Endothelial cell of umbilical vein (primary cell): ENCODE results near the gene IRF5. TPM values are rescaled to one million over a fixed set of nuclear protein-coding genes. Genes with fewer than 3 reads are reported as not detected.

Experiments
- BruUV-seq: library from RNA; stranded (reverse); fragments of 400-500 nt; replicated peaks from 2 replicates; lab custom pipeline; 2021; lab: Mats Ljungman, UMichigan
- CTCF ChIA-PET: fragments of 300-600, 350-600 bp; sonication (Branson Sonifier 250); formaldehyde crosslinking; loops from one replicate; lab custom pipeline; 2021; ENCODE audit warnings: antibody characterized with exemption, inconsistent platforms; lab: Charles Lee
- POLR2A ChIA-PET: fragments of 300-600, 350-600 bp; sonication (Branson Sonifier 250); formaldehyde crosslinking; loops from one replicate; lab custom pipeline; 2021; ENCODE audit warnings: antibody characterized with exemption, inconsistent platforms; lab: Charles Lee
- DNase-seq: peaks from one replicate; pipeline ENCODE4 v3.0.0-alpha.2; 2011; ENCODE audit warnings: low read depth, low spot score
- FAIRE-seq: peaks from 2 replicates; lab custom pipeline; 2011; peaks lifted over from hg19 to GRCh38; lab: Jason Lieb, UNC
- H2AFZ ChIP-seq: 2 replicates; pipeline ENCODE4 v1.6.0; 2012; ENCODE audit warnings: low read depth, low read length, control low read depth, inconsistent platforms
- H3K27ac ChIP-seq: 2 replicates; pipeline ENCODE4 v1.5.1; 2011; ENCODE audit warnings: low read depth, mild to moderate bottlenecking, control low read depth, low read length, moderate library complexity; ENCODE audit not compliant: insufficient read depth
- H3K27me3 ChIP-seq, 2 experiments: 2 replicates each; pipeline versions ENCODE4 v1.6.0 to v1.6.1; 2011; ENCODE audit warnings: low read length in 2 of 2, mixed read lengths in 1 of 2; ENCODE audit not compliant: control insufficient read depth in 2 of 2, insufficient read depth in 2 of 2
- H3K36me3 ChIP-seq, 2 experiments: 2 replicates in 1 of 2; 3 replicates in 1 of 2; pipeline ENCODE4 v1.5.1; 2011; ENCODE audit warnings: low read length in 2 of 2, mild to moderate bottlenecking in 1 of 2, moderate library complexity in 1 of 2; ENCODE audit not compliant: control insufficient read depth in 2 of 2, insufficient read depth in 2 of 2; ENCODE audit errors: extremely low read depth in 1 of 2
- H3K4me1 ChIP-seq: 3 replicates; pipeline ENCODE4 v1.5.1; 2011; ENCODE audit warnings: mild to moderate bottlenecking, low read length; ENCODE audit not compliant: control insufficient read depth, insufficient read depth; ENCODE audit errors: extremely low read depth
- H3K4me2 ChIP-seq: 2 replicates; pipeline ENCODE4 v1.6.1; 2011; ENCODE audit warnings: low read length, control low read depth, mixed read lengths; ENCODE audit not compliant: insufficient read depth
- H3K4me3 ChIP-seq, 3 experiments: fragments of 200-600 bp in 1 of 3; sonication (generic), shearing (Covaris generic) in 1 of 3; replicated peaks in 1 of 3; 2 replicates each; pipeline ENCODE4 v1.5.1; 2011 to 2016; ENCODE audit warnings: control low read depth in 3 of 3, low read length in 3 of 3, mild to moderate bottlenecking in 2 of 3, inconsistent platforms in 1 of 3, low read depth in 1 of 3, moderate library complexity in 1 of 3; ENCODE audit not compliant: insufficient read depth in 1 of 3
- H3K79me2 ChIP-seq: 2 replicates; pipeline ENCODE4 v1.6.0; 2012; ENCODE audit warnings: low read length, inconsistent platforms; ENCODE audit not compliant: control insufficient read depth, insufficient read depth
- H3K9ac ChIP-seq: replicated peaks from 2 replicates; pipeline ENCODE3; 2011; ENCODE audit warnings: low read length, control low read depth; ENCODE audit not compliant: insufficient read depth; ENCODE audit errors: extremely low read depth
- H3K9me1 ChIP-seq: replicated peaks from 3 replicates; pipeline ENCODE4 v1.6.0; 2011; ENCODE audit warnings: mild to moderate bottlenecking, low read length; ENCODE audit not compliant: control insufficient read depth, insufficient read depth; ENCODE audit errors: extremely low read depth
- H3K9me3 ChIP-seq: replicated peaks from 2 replicates; pipeline ENCODE4 v1.5.1; 2012; ENCODE audit warnings: low read length, inconsistent platforms; ENCODE audit not compliant: control insufficient read depth, insufficient read depth
- H4K20me1 ChIP-seq: replicated peaks from 2 replicates; pipeline ENCODE3; 2011; ENCODE audit warnings: mild to moderate bottlenecking, low read length; ENCODE audit not compliant: control insufficient read depth, insufficient read depth; ENCODE audit errors: extremely low read depth
- CTCF ChIP-seq, 2 donors: IDR thresholded peaks; 1 replicate in 1 of 2; 2 replicates in 1 of 2; pipeline ENCODE4 v1.5.1; 2011; ENCODE audit warnings: low read length in 2 of 2, mild to moderate bottlenecking in 2 of 2, moderate library complexity in 2 of 2, control low read depth in 1 of 2, inconsistent platforms in 1 of 2, low read depth in 1 of 2; ENCODE audit not compliant: insufficient read depth in 1 of 2; ENCODE audit errors: extremely low read depth in 1 of 2
- EZH2 ChIP-seq: IDR thresholded peaks from 2 replicates; pipeline ENCODE4 v1.6.1; 2012; ENCODE audit warnings: borderline replicate concordance, low read depth, mild to moderate bottlenecking, moderate library complexity, low read length, inconsistent platforms; ENCODE audit not compliant: severe bottlenecking
- GATA2 ChIP-seq: IDR thresholded peaks from 2 replicates; pipeline ENCODE4 v1.7.0; 2011; ENCODE audit warnings: low read depth, mild to moderate bottlenecking, moderate library complexity, mixed read lengths, low read length; ENCODE audit not compliant: insufficient read length, insufficient read depth
- JUN ChIP-seq: IDR thresholded peaks from 2 replicates; pipeline ENCODE4 v1.6.1; 2011; ENCODE audit warnings: borderline replicate concordance, low read depth; ENCODE audit not compliant: insufficient read length, insufficient read depth
- MAX ChIP-seq: IDR thresholded peaks from 2 replicates; pipeline ENCODE4 v1.6.1; 2011; ENCODE audit not compliant: insufficient read depth, insufficient read length
- MYC ChIP-seq: IDR thresholded peaks from one replicate; pipeline ENCODE4 v1.6.1; 2011; ENCODE audit warnings: mild to moderate bottlenecking, low read depth, low read length
- POLR2A ChIP-seq: IDR thresholded peaks from 2 replicates; pipeline ENCODE4 v1.6.1; 2012; ENCODE audit warnings: low read depth, mild to moderate bottlenecking, control low read depth, low read length
- POLR2AphosphoS5 ChIP-seq: IDR thresholded peaks from 2 replicates; pipeline ENCODE4 v1.6.1; 2012; ENCODE audit warnings: low read depth, mild to moderate bottlenecking, control low read depth, low read length, moderate library complexity; ENCODE audit not compliant: insufficient read depth
- dilution Hi-C: fragments of 300-500 bp; cut with MboI; formaldehyde crosslinking; loops from one replicate; pipeline ENCODE4 v1.15.0; 2019; ENCODE audit warnings: low sequenced_read_pairs; ENCODE audit not compliant: extremely low pct_ligation_motif_present
- intact Hi-C: fragments of 100-400 bp; cut with micrococcal nuclease; formaldehyde crosslinking; loops from one replicate; pipeline ENCODE4 v1.10.0; 2022
- polyA plus RNA-seq, 4 experiments: library from polyadenylated mRNA; depleted of rRNA in 3 of 4; stranded (reverse) in 3 of 4; unstranded in 1 of 4; fragments of >200 nt; gene quantifications; 2 replicates each; pipeline versions ENCODE4 v1.2.1 to v1.2.3, GENCODE V29; 2011 to 2012; ENCODE audit warnings: missing spikeins in 1 of 4
- total RNA-seq: library from RNA; stranded (reverse); gene quantifications from 2 replicates; pipeline ENCODE4 v1.2.3, GENCODE V29; 2021

The IRF5 gene
- total and polyA plus RNA-seq, 2 donors (not counting 3 experiments of a cell fraction or from before 2014, with no cell fraction given), result 0.31 to 0.36 TPM

GRCh38 chr7:128923411-128923800 is 14.3 kb upstream of the IRF5 start:
- no peaks in the 10 kb centered on the region for H4K20me1 ChIP-seq
- H3K4me1 ChIP-seq, result no peaks in the 10 kb centered on the region
- H3K4me2 ChIP-seq, result no peak overlapping the region
- no peak overlapping the region for H2AFZ ChIP-seq
- no peak overlapping the region for H3K4me3 ChIP-seq
- no peaks in the 10 kb centered on the region for H3K79me2 ChIP-seq
- H3K27ac ChIP-seq, result no peak overlapping the region
- ChIA-PET POLR2A (interaction anchor here (0.5 kb wide), 2 partner anchors 117 to 624 kb away, joined by 3 read pairs; no protein-coding TSS in a partner anchor), CTCF (interaction anchor here (1.1 to 2.3 kb wide), 4 partner anchors 25 to 315 kb away, joined by 3 to 7 read pairs (median 6); no protein-coding TSS in a partner anchor)
- no peak for TF ChIP-seq JUN
- no peak for TF ChIP-seq MYC
- no peak for TF ChIP-seq MAX
- no peak for TF ChIP-seq GATA2
- no peak for TF ChIP-seq EZH2
- no peak for TF ChIP-seq CTCF (IDR thresholded peaks at IDR 0.05; ENCODE audit: extremely low read depth in 1 of 2, insufficient read depth in 1 of 2, low read depth in 1 of 2, low read length in 2 of 2)
- no peak for TF ChIP-seq POLR2AphosphoS5
- TF ChIP-seq POLR2A, result no peak
- BruUV-seq, result no TSS peak
- H3K27me3 ChIP-seq, result peaks cover 21 to 22% of the 10 kb centered on the region in 2 experiments
- intact Hi-C loops, result no loop called here
- H3K9me1 ChIP-seq, result no peaks in the 10 kb centered on the region
- DNase-seq (no peak), FAIRE-seq (no peak)
- no peak overlapping the region for H3K9ac ChIP-seq
- dilution Hi-C loops, result no loop called here
- H3K36me3 ChIP-seq, result no peaks in the 10 kb centered on the region
- H3K9me3 ChIP-seq, result no peaks in the 10 kb centered on the region
